ENCODE data around the gene ISG15. TPM values are rescaled to one million over a fixed set of nuclear protein-coding genes. Genes with fewer than 3 reads are reported as not detected.
"Not testable (repeated sequence)": the region's sequence is repeated elsewhere in the genome, so short reads cannot be mapped to it uniquely, and the experiment has no call there.

ISG15 gene
- total and polyA plus RNA-seq, 12 donors, result 1.7 to 308 (median 24.3) TPM

GRCh38 chr1:1006305-1007159, 6.8 kb upstream of the ISG15 start:
- peak in 1 of 7 donors; percentile 7 for DNase-seq
- intact Hi-C loops (cut with DNase I), result no loop called here
- Histone ChIP-seq H3K9me3 (replicated peaks in 1 of 3) (no peaks in the 10 kb centered on the region), H3K4me1 (replicated peaks in 1 of 2) (peaks cover 9 to 17% of the 10 kb centered on the region in 2 donors), H3K27ac (no peak overlapping the region), H3K4me3 (no peak overlapping the region), H3K36me3 (replicated peaks in 1 of 2) (no peaks in the 10 kb centered on the region), H3K27me3 (peaks cover 21% of the 10 kb centered on the region)
- WGBS, 4 donors, result 83 to 93% (median 85%) methylated on average over 15 to 37 of the region's 37 CpGs
- no peak for TF ChIP-seq POLR2A (IDR thresholded peaks at IDR 0.05)
- TF ChIP-seq, protein P1, sequence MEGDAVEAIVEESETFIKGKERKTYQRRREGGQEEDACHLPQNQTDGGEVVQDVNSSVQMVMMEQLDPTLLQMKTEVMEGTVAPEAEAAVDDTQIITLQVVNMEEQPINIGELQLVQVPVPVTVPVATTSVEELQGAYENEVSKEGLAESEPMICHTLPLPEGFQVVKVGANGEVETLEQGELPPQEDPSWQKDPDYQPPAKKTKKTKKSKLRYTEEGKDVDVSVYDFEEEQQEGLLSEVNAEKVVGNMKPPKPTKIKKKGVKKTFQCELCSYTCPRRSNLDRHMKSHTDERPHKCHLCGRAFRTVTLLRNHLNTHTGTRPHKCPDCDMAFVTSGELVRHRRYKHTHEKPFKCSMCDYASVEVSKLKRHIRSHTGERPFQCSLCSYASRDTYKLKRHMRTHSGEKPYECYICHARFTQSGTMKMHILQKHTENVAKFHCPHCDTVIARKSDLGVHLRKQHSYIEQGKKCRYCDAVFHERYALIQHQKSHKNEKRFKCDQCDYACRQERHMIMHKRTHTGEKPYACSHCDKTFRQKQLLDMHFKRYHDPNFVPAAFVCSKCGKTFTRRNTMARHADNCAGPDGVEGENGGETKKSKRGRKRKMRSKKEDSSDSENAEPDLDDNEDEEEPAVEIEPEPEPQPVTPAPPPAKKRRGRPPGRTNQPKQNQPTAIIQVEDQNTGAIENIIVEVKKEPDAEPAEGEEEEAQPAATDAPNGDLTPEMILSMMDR (IDR thresholded peaks at IDR 0.05), result no peak

- H3K36me3 ChIP-seq (replicated peaks in 1 of 2); H3K9me3 ChIP-seq (replicated peaks in 1 of 3); H3K27me3 ChIP-seq; DNase-seq; H3K4me3 ChIP-seq; intact Hi-C loops (cut with DNase I); H3K27ac ChIP-seq: not testable (repeated sequence)
- H3K4me1 ChIP-seq (replicated peaks in 1 of 2), result peaks cover 4 to 18% of the 10 kb centered on the region in 2 donors
- 87 to 91% (median 90%) methylated on average over 8 of the region's 8 CpGs for WGBS, 4 donors
Measured at GRCh38 chr1:1010131-1010530, 3.2 kb upstream of the ISG15 start.

GRCh38 chr1:1011396-1011949, 1.8 kb upstream of the ISG15 start:
- Histone ChIP-seq H3K4me1 (replicated peaks in 1 of 2) (peaks cover 0 to 14% of the 10 kb centered on the region in 2 donors), H3K36me3 (replicated peaks in 1 of 2) (no peaks in the 10 kb centered on the region), H3K4me3 (no peak overlapping the region), H3K9me3 (replicated peaks in 1 of 3) (no peaks in the 10 kb centered on the region), H3K27me3 (peaks cover 2% of the 10 kb centered on the region), H3K27ac (no peak overlapping the region)
- 69 to 78% (median 72%) methylated on average over 14 of the region's 14 CpGs for whole genome bisulfite sequencing, 4 donors
- peak in 1 of 7 donors; percentile 17 for DNase-seq
- no peak for TF ChIP-seq POLR2A (IDR thresholded peaks at IDR 0.05)
- TF ChIP-seq, protein P1 (IDR thresholded peaks at IDR 0.05), result no peak
- intact Hi-C loops (cut with DNase I), result no loop called here

- DNase-seq; H3K9me3 ChIP-seq (replicated peaks in 1 of 3); H3K27me3 ChIP-seq; H3K36me3 ChIP-seq (replicated peaks in 1 of 2); intact Hi-C loops (cut with DNase I): not testable (repeated sequence)
- WGBS, 4 donors, result 55 to 59% (median 56%) methylated on average over 11 to 13 of the region's 13 CpGs
- peak overlapping the region in 3 of 4 donors; percentile 54 to 68 (median 67) for H3K4me3 ChIP-seq
- peaks cover 0 to 14% of the 10 kb centered on the region in 2 donors for H3K4me1 ChIP-seq (replicated peaks in 1 of 2)
- peak overlapping the region in 4 of 5 donors; percentile 70 to 93 (median 79) for H3K27ac ChIP-seq
Measured at GRCh38 chr1:1012736-1013104, 577 bp upstream of the ISG15 start.

DNA sequence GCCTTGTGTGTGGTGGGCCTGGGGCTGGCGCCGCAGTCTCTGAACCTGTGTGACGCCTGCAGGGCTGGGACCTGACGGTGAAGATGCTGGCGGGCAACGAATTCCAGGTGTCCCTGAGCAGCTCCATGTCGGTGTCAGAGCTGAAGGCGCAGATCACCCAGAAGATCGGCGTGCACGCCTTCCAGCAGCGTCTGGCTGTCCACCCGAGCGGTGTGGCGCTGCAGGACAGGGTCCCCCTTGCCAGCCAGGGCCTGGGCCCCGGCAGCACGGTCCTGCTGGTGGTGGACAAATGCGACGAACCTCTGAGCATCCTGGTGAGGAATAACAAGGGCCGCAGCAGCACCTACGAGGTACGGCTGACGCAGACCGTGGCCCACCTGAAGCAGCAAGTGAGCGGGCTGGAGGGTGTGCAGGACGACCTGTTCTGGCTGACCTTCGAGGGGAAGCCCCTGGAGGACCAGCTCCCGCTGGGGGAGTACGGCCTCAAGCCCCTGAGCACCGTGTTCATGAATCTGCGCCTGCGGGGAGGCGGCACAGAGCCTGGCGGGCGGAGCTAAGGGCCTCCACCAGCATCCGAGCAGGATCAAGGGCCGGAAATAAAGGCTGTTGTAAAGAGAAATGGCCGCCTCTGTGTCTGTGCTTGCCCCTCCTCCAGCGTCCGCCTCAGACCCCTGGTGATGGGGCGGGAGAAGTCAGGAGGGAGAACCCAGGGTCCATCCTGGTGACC, 788 bp downstream of the ISG15 start:
- DNase-seq, result no peak
- TF ChIP-seq, protein P1 (IDR thresholded peaks at IDR 0.05), result no peak
- TF ChIP-seq POLR2A (IDR thresholded peaks at IDR 0.05), result no peak
- Histone ChIP-seq H3K4me1 (replicated peaks in 1 of 2) (peaks cover 0 to 18% of the 10 kb centered on the region in 2 donors), H3K9me3 (replicated peaks in 1 of 3) (no peaks in the 10 kb centered on the region), H3K36me3 (replicated peaks in 1 of 2) (no peaks in the 10 kb centered on the region), H3K27ac (peak overlapping the region in 4 of 5 donors; percentile 70 to 93 (median 79)), H3K27me3 (no peaks in the 10 kb centered on the region), H3K4me3 (peak overlapping the region in 1 of 4 donors; percentile 67)
- intact Hi-C loops (cut with DNase I), result no loop called here
- WGBS, 4 donors, result 66 to 74% (median 68%) methylated on average over 20 to 41 of the region's 41 CpGs
